ENCODE measurements around the gene CLNK. TPM values are rescaled to one million over a fixed set of nuclear protein-coding genes. Genes with fewer than 3 reads are reported as not detected.

Gene CLNK
- total RNA-seq, 4 donors from 2014 or later: 0.17 TPM; not detected in 3

DNA sequence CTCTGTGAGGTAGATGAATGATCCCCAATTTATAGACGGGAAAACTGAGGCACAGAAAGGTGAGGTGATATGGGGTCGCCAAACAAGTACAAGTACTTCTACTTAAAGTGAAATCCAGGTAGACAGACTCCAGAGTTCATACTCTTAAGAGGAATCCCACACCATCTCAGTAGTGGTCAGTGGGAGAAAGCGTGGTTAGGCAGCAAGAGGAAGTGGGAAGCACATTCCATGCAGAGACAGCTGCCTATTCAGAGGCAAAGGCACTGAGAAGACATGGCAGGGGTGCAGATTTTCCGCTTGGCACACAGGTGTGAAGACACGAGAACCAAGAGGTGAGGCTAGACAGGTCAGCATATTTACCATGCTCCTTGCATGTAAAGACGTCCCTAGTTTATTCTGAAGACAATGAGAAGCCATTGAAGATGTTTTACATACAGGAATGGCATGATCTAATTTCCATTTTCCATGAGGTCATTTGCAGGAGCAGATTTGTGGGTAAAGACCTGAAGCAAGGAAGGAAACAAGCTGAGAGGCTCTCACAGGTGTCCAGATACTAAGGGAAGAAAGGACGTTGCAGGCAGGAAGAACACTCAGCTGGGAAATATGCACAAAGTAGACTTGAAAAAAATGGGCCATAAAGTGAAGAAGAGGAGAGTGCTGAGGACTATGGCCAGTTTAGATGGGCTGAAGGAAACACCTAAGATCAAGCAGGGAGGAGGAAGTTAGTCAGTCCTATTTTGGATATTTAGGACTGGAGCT, 17.3 kb upstream of the CLNK start:
- no peak for TF ChIP-seq CTCF (IDR thresholded peaks at IDR 0.05; ENCODE audit: low read depth)

DNA sequence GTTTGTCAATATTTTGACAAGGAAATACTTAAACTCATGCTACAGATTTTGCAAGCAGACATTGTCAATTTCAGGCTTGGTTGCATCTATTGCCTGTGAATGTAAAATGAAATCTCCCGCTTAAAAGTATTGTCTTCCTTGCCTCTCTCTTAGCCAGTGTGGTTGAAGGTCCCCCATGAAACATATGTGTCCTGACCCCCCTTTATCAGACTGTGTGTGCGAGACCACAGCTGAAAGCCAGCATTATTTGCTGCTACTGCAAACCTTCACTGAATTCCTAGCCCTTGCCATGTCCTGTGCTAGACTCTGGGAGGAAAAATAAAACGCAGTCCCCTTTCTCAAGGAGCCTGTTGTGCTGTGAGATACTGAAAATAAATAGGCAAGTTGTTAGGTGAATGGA, 16.6 kb upstream of the CLNK start:
- no peak for TF ChIP-seq CTCF (IDR thresholded peaks at IDR 0.05; ENCODE audit: low read depth)

DNA sequence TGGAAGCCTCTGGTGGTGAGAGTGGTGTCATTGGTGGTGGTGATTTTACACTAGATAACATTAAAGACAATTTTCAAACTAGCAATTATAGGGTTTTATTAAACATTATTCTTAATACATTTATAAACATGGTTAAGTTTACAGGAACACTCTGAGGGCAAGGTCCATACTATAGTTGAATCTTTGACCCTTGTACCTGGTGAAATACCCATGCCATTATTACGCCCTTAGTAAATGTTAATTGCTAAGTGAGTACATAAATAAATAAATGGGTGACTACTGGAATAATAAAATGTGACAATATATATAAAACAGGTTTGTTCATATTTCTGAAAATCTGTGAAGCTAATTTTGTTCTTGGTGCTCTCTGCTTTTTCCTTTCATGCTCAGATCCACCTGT, 13.6 kb upstream of the CLNK start:
- no peak for TF ChIP-seq CTCF (IDR thresholded peaks at IDR 0.05; ENCODE audit: low read depth)

DNA sequence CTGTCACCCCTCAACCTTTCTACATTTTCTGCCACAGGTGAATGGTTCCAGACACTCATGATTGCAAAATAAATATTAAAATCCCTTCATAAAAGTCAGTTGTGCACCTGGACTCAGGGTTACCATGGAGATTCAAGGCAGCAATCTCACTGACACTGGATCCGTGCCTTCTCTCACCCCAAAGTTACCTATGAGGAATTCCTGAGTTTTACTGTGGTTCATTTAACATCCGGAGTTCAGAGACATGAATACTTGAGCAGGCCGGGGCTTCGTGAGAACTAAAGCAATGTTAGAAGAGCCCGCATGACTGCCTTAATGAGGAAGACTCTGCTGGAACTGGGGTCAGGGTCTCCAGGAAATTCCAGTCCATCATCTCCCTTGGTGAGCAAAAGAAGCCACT, 12.5 kb upstream of the CLNK start:
- TF ChIP-seq CTCF (IDR thresholded peaks at IDR 0.05; ENCODE audit: low read depth): no peak

DNA sequence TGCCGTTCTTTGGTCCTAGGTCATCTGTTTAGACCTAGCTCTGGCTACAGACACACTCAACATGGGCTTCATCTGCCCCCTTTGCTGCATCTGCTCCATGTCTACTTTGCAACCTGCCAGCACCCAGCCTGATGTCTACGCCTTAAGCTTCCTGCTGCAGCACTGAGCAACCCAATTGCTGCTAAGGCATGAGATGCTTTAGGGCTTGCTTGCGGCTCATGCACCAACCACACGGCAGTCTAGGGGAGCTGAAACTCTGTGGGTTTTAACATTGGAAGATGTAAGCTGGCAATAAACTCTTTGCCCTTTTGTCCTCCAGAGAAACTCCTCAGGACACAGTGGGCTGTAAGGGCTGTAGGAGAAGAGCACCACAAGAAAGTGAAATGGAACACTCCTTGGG, 11.7 kb upstream of the CLNK start:
- TF ChIP-seq CTCF (IDR thresholded peaks at IDR 0.05; ENCODE audit: low read depth): no peak

- no peak for TF ChIP-seq CTCF (IDR thresholded peaks at IDR 0.05; ENCODE audit: low read depth)
These were observed 10.3 kb upstream of the CLNK start for GRCh38 chr4:10694828-10695209.

DNA sequence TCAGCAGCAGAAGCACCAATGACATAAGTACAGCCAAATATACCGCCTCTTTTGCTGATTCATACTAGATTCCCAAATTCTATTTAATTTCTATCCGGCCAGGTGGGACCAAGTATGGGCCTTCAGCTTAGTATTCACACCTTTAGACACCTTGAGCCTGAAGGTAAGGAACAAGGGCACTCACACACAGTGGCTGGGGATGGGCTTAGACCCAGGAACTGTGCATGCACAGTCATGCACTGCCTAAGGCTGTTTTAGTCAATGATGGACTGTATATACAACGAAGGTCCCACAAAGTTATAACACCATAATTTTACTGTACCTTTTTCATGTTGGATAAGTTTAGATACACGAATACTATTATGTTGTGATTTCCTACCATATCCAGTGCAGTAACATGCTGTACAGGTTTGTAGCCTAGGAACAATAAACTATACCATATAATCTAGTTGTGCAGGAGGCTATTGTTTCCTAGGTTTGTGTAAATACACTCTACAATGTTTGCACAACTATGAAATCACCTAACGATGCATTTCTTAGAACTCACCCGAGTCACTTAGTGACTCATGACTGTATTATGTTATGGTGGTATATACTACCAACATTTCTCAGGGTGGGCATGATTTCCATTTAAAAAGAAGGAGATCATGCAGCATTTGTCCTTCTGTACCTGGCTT, 9.7 kb upstream of the CLNK start:
- no peak for TF ChIP-seq CTCF (IDR thresholded peaks at IDR 0.05; ENCODE audit: low read depth)
